IPS-20b (cell line): ENCODE data around the gene ESD.

Experiments
- H3K27ac ChIP-seq: one replicate; pipeline ENCODE4 v1.5.1; 2013; ENCODE audit warnings: low read length
- H3K27me3 ChIP-seq: 2 replicates; pipeline ENCODE4 v1.6.1; 2013; ENCODE audit warnings: mild to moderate bottlenecking, low read length, inconsistent platforms; ENCODE audit not compliant: insufficient read depth
- H3K36me3 ChIP-seq: 2 replicates; pipeline ENCODE4 v1.6.1; 2013; ENCODE audit warnings: low read depth, mild to moderate bottlenecking, inconsistent platforms, low read length, moderate library complexity; ENCODE audit not compliant: insufficient read depth
- H3K4me1 ChIP-seq: 2 replicates; pipeline ENCODE4 v1.6.1; 2013; ENCODE audit warnings: mild to moderate bottlenecking, control low read depth, inconsistent platforms, low read length, moderate library complexity; ENCODE audit not compliant: insufficient read depth
- H3K4me3 ChIP-seq: 2 replicates; pipeline ENCODE4 v1.5.1; 2013; ENCODE audit warnings: mild to moderate bottlenecking, low read length, inconsistent platforms
- H3K9ac ChIP-seq: 2 replicates; pipeline ENCODE4 v1.6.1; 2013; ENCODE audit warnings: low read depth, mild to moderate bottlenecking, inconsistent platforms, low read length, moderate library complexity
- H3K9me3 ChIP-seq: 2 replicates; pipeline ENCODE4 v1.6.1; 2013; ENCODE audit warnings: mild to moderate bottlenecking, low read depth, low read length, inconsistent platforms; ENCODE audit not compliant: insufficient read depth

ESD gene

GRCh38 chr13:46796515-46797474 is at the start of gene ESD:
ESD (minus strand) TSS chr13:46797161; CDS start chr13:46791413, 5,748 bp downstream.
- Histone ChIP-seq H3K36me3 (no peaks in the 10 kb centered on the region), H3K4me3 (peak within 1 kb of the TSS; percentile 85), H3K9ac (peak within 1 kb of the TSS; percentile 92), H3K27ac (peak within 1 kb of the TSS; percentile 88), H3K4me1 (peaks cover 17% of the 10 kb centered on the region; the same call in 1 of the 2 replicates), H3K9me3 (no peaks in the 10 kb centered on the region), H3K27me3 (no peaks in the 10 kb centered on the region)

GRCh38 chr13:46846726-46847125 is 49.8 kb upstream of the ESD start:
- Histone ChIP-seq H3K27me3 (no peaks in the 10 kb centered on the region), H3K9me3 (no peaks in the 10 kb centered on the region), H3K4me3 (no peak overlapping the region), H3K9ac (no peak overlapping the region), H3K27ac (no peak overlapping the region), H3K4me1 (no peaks in the 10 kb centered on the region), H3K36me3 (no peaks in the 10 kb centered on the region)

GRCh38 chr13:46845146-46845545 is 48.2 kb upstream of the ESD start:
- Histone ChIP-seq H3K4me1 (no peaks in the 10 kb centered on the region), H3K9ac (no peak overlapping the region), H3K9me3 (no peaks in the 10 kb centered on the region), H3K36me3 (no peaks in the 10 kb centered on the region), H3K27me3 (no peaks in the 10 kb centered on the region), H3K27ac (no peak overlapping the region), H3K4me3 (no peak overlapping the region)

- Histone ChIP-seq H3K27me3 (no peaks in the 10 kb centered on the region), H3K4me1 (no peaks in the 10 kb centered on the region), H3K27ac (no peak overlapping the region), H3K4me3 (no peak overlapping the region), H3K9me3 (no peaks in the 10 kb centered on the region), H3K36me3 (no peaks in the 10 kb centered on the region), H3K9ac (no peak overlapping the region)
These were observed 47.5 kb upstream of the ESD start for GRCh38 chr13:46844431-46844830.

- H3K27me3 ChIP-seq, result no peaks in the 10 kb centered on the region
- H3K4me1 ChIP-seq, result no peaks in the 10 kb centered on the region
- H3K9ac ChIP-seq, result no peak overlapping the region
- no peak overlapping the region for H3K27ac ChIP-seq
- H3K36me3 ChIP-seq, result no peaks in the 10 kb centered on the region
- no peaks in the 10 kb centered on the region for H3K9me3 ChIP-seq
- H3K4me3 ChIP-seq, result no peak overlapping the region
These were observed 42.4 kb upstream of the ESD start for GRCh38 chr13:46839399-46839798.

- H3K27ac ChIP-seq, result no peak overlapping the region
- no peaks in the 10 kb centered on the region for H3K9me3 ChIP-seq
- H3K27me3 ChIP-seq, result no peaks in the 10 kb centered on the region
- no peak overlapping the region for H3K9ac ChIP-seq
- no peak overlapping the region for H3K4me3 ChIP-seq
- H3K36me3 ChIP-seq, result no peaks in the 10 kb centered on the region
- no peaks in the 10 kb centered on the region for H3K4me1 ChIP-seq
These were observed 37.7 kb upstream of the ESD start for GRCh38 chr13:46834657-46835056.

GRCh38 chr13:46831588-46832194 is 34.7 kb upstream of the ESD start:
- no peak overlapping the region for H3K9ac ChIP-seq
- H3K9me3 ChIP-seq, result no peaks in the 10 kb centered on the region
- no peak overlapping the region for H3K27ac ChIP-seq
- no peaks in the 10 kb centered on the region for H3K27me3 ChIP-seq
- H3K4me1 ChIP-seq, result no peaks in the 10 kb centered on the region
- H3K36me3 ChIP-seq, result no peaks in the 10 kb centered on the region
- no peak overlapping the region for H3K4me3 ChIP-seq

GRCh38 chr13:46830405-46831005 is 33.5 kb upstream of the ESD start:
- H3K9ac ChIP-seq, result no peak overlapping the region
- H3K36me3 ChIP-seq, result no peaks in the 10 kb centered on the region
- no peaks in the 10 kb centered on the region for H3K4me1 ChIP-seq
- no peaks in the 10 kb centered on the region for H3K9me3 ChIP-seq
- H3K27ac ChIP-seq, result no peak overlapping the region
- H3K27me3 ChIP-seq, result no peaks in the 10 kb centered on the region
- H3K4me3 ChIP-seq, result no peak overlapping the region

- H3K9me3 ChIP-seq, result no peaks in the 10 kb centered on the region
- H3K4me3 ChIP-seq, result no peak overlapping the region
- H3K4me1 ChIP-seq, result no peaks in the 10 kb centered on the region
- H3K27ac ChIP-seq, result no peak overlapping the region
- H3K36me3 ChIP-seq, result no peaks in the 10 kb centered on the region
- no peaks in the 10 kb centered on the region for H3K27me3 ChIP-seq
- no peak overlapping the region for H3K9ac ChIP-seq
These were observed 25.6 kb upstream of the ESD start for GRCh38 chr13:46822551-46822950.

- Histone ChIP-seq H3K36me3 (no peaks in the 10 kb centered on the region), H3K9ac (no peak overlapping the region), H3K9me3 (no peaks in the 10 kb centered on the region)
These were observed 21.0 kb upstream of the ESD start for GRCh38 chr13:46817838-46818476.

GRCh38 chr13:46817095-46817494 is 20.1 kb upstream of the ESD start:
- Histone ChIP-seq H3K9ac (no peak overlapping the region), H3K27me3 (no peaks in the 10 kb centered on the region), H3K36me3 (no peaks in the 10 kb centered on the region), H3K9me3 (peaks cover 6% of the 10 kb centered on the region; the same call in 1 of the 2 replicates), H3K4me3 (no peak overlapping the region), H3K4me1 (no peaks in the 10 kb centered on the region), H3K27ac (no peak overlapping the region)

More at GRCh38 chr13:46817838-46818476, 21.0 kb upstream of the ESD start:
- Histone ChIP-seq H3K4me3 (no peak overlapping the region), H3K27ac (no peak overlapping the region), H3K27me3 (no peaks in the 10 kb centered on the region), H3K4me1 (no peaks in the 10 kb centered on the region)
